Middle frontal gyrus (tissue), 1 donor: Measurements from ENCODE around the gene OR7D2.
"Not testable (repeated sequence)": the region's sequence is repeated elsewhere in the genome, so short reads cannot be mapped to it uniquely, and the experiment has no call there.

Experiments used
- DNase-seq: peaks from one replicate; pipeline ENCODE4 v3.0.0-alpha.2; 2015; ENCODE audit warnings: low spot score; ENCODE audit errors: extremely low spot score

The OR7D2 gene

GRCh38 chr19:9178901-9179300 lies at the start of gene OR7D2:
OR7D2 (plus strand) TSS chr19:9178979; CDS start chr19:9185782, 6,803 bp downstream.
- DNase-seq = no peak

- DNase-seq = no peak
Observed at GRCh38 chr19:9130965-9131364, 47.8 kb upstream of the OR7D2 start.

GRCh38 chr19:9132422-9132821 lies 46.4 kb upstream of the OR7D2 start:
- no peak for DNase-seq

GRCh38 chr19:9139609-9140158 lies 39.1 kb upstream of the OR7D2 start:
- no peak for DNase-seq

GRCh38 chr19:9140159-9140874 lies 38.5 kb upstream of the OR7D2 start, which contains the start of gene ZNF317:
ZNF317 (plus strand) TSS chr19:9140397; CDS start chr19:9156017, 15,620 bp downstream.
- peak; percentile 88 for DNase-seq

- no peak for DNase-seq
Observed at GRCh38 chr19:9144920-9145319, 33.9 kb upstream of the OR7D2 start.

- DNase-seq = no peak
Observed at GRCh38 chr19:9146882-9147281, 31.9 kb upstream of the OR7D2 start.

GRCh38 chr19:9148697-9149096 lies 30.1 kb upstream of the OR7D2 start:
- DNase-seq = no peak

- no peak for DNase-seq
Observed at GRCh38 chr19:9149997-9150396, 28.8 kb upstream of the OR7D2 start.

- DNase-seq = no peak
Observed at GRCh38 chr19:9150650-9151049, 28.1 kb upstream of the OR7D2 start.

GRCh38 chr19:9151367-9151766 lies 27.4 kb upstream of the OR7D2 start:
- no peak for DNase-seq

- DNase-seq = no peak
Observed at GRCh38 chr19:9155591-9155990, 23.2 kb upstream of the OR7D2 start.

- no peak for DNase-seq
Observed at GRCh38 chr19:9156304-9156703, 22.5 kb upstream of the OR7D2 start.

- no peak for DNase-seq
Observed at GRCh38 chr19:9159891-9160290, 18.9 kb upstream of the OR7D2 start.

- no peak for DNase-seq
Observed at GRCh38 chr19:9161427-9161826, 17.4 kb upstream of the OR7D2 start.

GRCh38 chr19:9165261-9165660 lies 13.5 kb upstream of the OR7D2 start:
- DNase-seq = no peak

- no peak for DNase-seq
Observed at GRCh38 chr19:9166846-9167245, 11.9 kb upstream of the OR7D2 start.

- DNase-seq = no peak
Observed at GRCh38 chr19:9171393-9171991, 7.3 kb upstream of the OR7D2 start.

- DNase-seq = no peak
Observed at GRCh38 chr19:9175326-9175725, 3.5 kb upstream of the OR7D2 start.

- no peak for DNase-seq
Observed at GRCh38 chr19:9183000-9183399, 4.2 kb downstream of the OR7D2 start.

GRCh38 chr19:9187191-9187590 lies 8.4 kb downstream of the OR7D2 start:
- DNase-seq = no peak

GRCh38 chr19:9189535-9189934 lies 10.8 kb downstream of the OR7D2 start:
- DNase-seq = no peak

GRCh38 chr19:9198044-9198443 lies 19.3 kb downstream of the OR7D2 start:
- DNase-seq = not testable (repeated sequence)
